ENCODE results near the gene NBEA.

NBEA gene

GRCh38 chr13:35501661-35502235 is 559.7 kb downstream of the NBEA start:
- DNase-seq (ENCODE audit: low read depth): no peak

DNA sequence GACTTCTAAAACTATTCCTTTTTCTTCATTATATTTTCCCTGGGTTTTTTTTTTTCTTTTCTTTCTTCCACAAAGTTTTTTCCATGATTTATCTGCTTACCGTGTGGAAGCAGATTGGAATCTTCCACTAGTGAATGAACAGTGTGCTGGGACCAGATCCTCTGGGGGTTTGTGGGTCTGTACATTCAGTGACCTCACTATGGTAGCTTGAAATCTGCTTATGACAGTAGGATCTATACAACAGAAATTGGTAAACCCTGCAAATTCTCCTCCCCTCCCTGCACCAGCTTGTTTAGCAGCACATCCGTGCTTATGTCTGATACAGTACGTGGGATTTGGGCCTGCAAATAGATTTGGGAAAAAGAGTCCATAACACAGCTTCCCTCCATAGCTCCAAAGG is 560.4 kb downstream of the NBEA start:
- DNase-seq (ENCODE audit: low read depth): no peak

GRCh38 chr13:35512271-35512920 is 570.3 kb downstream of the NBEA start:
- no peak for DNase-seq (ENCODE audit: low read depth)

DNA sequence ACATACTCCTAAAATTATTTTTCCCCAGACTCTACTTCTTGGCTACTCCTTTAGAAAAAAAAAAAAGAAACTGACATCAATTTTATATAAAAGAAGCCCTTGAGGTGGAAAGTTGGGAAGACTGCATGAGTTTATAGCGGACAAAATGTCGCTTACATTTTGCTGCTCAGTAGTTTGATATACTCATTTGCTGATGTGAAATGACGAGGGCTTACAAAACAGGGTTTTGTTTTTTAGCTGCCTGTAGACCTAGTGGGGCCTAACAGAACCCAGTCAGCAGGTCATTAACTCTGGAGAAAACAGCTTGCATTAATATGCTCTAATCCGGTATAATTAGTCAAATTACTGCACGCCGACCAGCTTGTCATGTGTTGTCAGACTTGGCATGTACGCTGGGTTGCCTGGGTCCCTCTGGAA is 572.0 kb downstream of the NBEA start:
- no peak for DNase-seq (ENCODE audit: low read depth)

DNA sequence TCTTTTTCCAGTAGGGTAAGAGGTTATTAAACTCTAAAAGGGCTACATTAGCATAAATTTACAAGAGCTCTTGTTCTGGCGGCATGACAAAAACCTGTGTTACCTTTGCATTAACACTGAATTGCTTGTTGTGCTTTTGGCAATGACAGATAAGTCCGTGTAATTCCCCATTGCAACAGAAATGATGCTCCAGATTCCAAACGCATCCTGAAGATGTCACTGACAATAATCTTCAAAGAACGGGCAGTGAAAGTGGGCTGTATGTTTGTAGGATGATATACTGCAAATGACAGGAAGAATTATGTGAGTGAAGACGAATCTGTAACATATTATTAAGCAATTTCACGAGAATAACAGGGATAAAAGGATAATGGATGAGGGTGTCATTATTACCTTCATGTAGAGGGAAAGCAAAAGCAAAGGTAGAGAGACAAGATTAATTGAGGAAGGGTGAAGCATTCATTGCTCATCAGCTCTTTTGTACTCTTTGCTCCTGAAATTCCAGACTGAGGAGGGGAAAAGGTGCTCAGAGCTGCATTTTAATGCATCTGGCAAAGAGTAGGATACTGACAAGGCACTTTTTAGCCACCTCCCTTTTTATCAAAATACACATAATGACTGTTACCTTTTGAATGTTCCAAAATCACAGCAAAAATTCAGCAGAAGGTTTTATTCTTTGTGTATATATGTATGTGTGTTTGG is 572.9 kb downstream of the NBEA start:
- no peak for DNase-seq (ENCODE audit: low read depth)

- DNase-seq (ENCODE audit: low read depth): no peak
Measured at GRCh38 chr13:35518337-35518946, 576.4 kb downstream of the NBEA start.

DNA sequence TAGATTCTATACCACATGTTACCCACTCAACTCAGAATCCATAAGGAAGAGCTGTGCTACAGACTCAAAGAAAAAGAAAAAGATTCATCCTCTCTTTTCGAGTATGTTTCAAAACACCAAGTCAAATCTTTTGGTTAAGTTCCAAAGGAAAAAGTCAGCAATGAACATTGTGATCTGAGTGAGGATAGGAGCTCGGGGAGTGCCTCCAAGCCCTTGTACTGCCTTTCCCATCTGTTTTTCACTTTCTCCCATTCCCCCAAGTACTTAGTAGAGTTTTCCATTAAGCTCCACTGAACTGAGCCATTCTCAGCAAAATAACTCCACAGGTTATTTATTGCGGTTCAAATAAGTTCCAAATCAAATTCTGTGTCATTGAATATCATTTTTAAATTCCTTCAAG is 582.1 kb downstream of the NBEA start:
- no peak for DNase-seq (ENCODE audit: low read depth)

GRCh38 chr13:35526577-35526976 is 584.5 kb downstream of the NBEA start:
- DNase-seq (ENCODE audit: low read depth): no peak

- DNase-seq (ENCODE audit: low read depth): no peak
Measured at GRCh38 chr13:35527451-35527850, 585.4 kb downstream of the NBEA start.

- DNase-seq (ENCODE audit: low read depth): no peak
Measured at GRCh38 chr13:35530147-35530546, 588.1 kb downstream of the NBEA start.

DNA sequence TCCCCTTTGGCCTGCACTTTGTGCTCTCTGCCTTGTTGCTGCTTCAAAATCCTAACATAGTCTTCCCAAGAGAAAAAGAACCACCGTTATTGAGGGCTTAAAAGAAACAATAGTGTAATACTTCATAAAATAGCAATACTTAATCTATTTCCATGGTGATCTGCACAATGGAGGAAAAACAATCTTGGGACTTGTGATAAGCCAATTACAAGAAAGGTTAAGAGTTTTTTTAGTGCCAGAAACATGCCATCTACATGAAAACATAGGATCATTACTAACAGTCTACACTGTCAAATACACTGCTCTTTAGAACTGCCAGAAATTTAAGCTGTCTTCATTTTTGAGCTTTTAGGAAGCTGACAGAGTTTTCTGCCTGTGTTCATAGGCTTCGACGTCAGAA is 588.5 kb downstream of the NBEA start:
- DNase-seq (ENCODE audit: low read depth): no peak

GRCh38 chr13:35531526-35531925 is 589.5 kb downstream of the NBEA start:
- DNase-seq (ENCODE audit: low read depth): no peak

GRCh38 chr13:35534343-35534742 is 592.3 kb downstream of the NBEA start:
- DNase-seq (ENCODE audit: low read depth): no peak

GRCh38 chr13:35548790-35549189 is 606.7 kb downstream of the NBEA start:
- no peak for DNase-seq (ENCODE audit: low read depth)

DNA sequence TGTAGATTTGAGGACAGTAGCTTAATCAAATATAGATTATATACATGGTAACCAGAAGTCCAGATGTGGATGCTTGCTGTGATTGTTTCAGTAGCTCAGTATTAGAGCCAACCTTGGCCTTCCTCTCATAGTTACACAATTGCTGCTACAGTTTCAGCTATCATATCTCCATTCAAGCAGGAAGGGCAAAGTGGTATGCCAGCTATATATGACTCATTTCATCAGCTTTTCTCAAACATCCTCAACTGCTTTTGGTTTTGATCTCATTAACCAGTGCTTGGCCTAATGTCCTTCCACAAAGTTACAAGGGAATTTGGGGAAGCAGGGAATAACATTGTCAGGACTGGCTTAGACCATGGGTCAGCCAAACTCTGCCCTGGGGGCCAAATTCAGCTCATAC is 607.4 kb downstream of the NBEA start:
- DNase-seq (ENCODE audit: low read depth): no peak

- no peak for DNase-seq (ENCODE audit: low read depth)
Measured at GRCh38 chr13:35552172-35552844, 610.2 kb downstream of the NBEA start.

- no peak for DNase-seq (ENCODE audit: low read depth)
Measured at GRCh38 chr13:35554972-35555623, 613.0 kb downstream of the NBEA start.

GRCh38 chr13:35557475-35557874 is 615.4 kb downstream of the NBEA start:
- DNase-seq (ENCODE audit: low read depth): no peak

DNA sequence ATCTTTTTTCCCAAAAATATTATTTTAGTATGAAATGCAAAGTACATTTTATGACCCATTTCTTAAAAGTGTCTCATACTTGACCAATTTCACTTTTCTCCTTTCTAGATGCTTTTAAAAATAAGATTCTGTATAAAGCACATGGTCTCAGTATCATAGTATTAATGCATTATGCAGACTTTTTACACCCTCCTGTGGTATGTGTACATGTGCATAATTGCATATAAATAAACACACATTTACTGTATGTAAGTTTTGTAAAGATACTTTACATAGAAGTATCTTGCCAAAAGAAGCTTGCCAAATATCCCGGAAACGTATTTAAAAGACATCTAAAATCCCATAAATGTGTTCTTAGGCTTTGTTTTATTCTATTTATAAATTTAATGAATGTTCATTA is 619.5 kb downstream of the NBEA start:
- no peak for DNase-seq (ENCODE audit: low read depth)

GRCh38 chr13:35565273-35565672 is 623.2 kb downstream of the NBEA start:
- DNase-seq (ENCODE audit: low read depth): no peak

GRCh38 chr13:35566340-35566739 is 624.3 kb downstream of the NBEA start:
- DNase-seq (ENCODE audit: low read depth): no peak

DNA sequence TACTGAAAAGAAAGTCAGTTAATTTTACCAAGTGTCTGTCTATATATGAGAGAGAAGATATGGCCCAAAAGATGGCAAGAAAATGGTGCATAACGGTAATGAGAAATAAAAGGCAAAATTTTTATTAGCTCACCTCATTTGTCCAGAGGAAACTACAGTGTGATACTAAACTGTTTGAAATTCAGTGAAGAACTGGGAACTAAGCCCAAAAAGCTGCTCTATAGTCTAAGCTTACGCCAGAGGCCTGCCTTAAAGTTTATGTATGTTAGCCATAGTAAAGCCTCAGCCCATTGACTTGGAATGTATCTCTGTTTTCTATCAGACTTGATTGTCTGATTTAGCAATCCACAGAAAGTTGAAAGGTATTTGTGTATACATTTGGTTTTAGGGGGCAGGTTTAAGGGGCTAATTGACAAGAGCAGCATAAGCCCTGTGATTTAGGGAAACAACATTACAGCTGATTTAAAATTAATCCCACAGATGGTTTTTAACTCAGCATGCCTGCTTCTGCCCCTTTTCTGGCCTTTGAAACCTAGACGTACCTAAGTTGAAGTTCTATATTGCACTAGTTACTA is 625.4 kb downstream of the NBEA start:
- no peak for DNase-seq (ENCODE audit: low read depth)

Measured in stimulated activated CD8-positive, alpha-beta memory T cell treated with anti-CD3 and anti-CD28 coated beads, Interleukin-15, amount 100 ng/mL, for 24 hours (primary cell).